Thymus (tissue), 11 donors: Measurements from ENCODE around the gene DIAPH1. TPM values are rescaled to one million over a fixed set of nuclear protein-coding genes. Genes with fewer than 3 reads are reported as not detected.

Experiments used
- DNase-seq, 9 donors: peaks; one replicate each; pipeline ENCODE4 v3.0.0-alpha.2; 2013; ENCODE audit warnings: low spot score in 9 of 9, low read depth in 6 of 9, missing footprints in 1 of 9
- H3K27ac ChIP-seq, 2 donors: one replicate each; pipeline ENCODE4 v1.5.1; 2013; ENCODE audit warnings: control low read depth in 1 of 2, low read depth in 1 of 2, low read length in 1 of 2, mild to moderate bottlenecking in 1 of 2, moderate library complexity in 1 of 2
- H3K27me3 ChIP-seq, 2 donors: one replicate each; pipeline ENCODE4 v1.5.1; 2013; ENCODE audit warnings: low read length in 1 of 2; ENCODE audit not compliant: control insufficient read depth in 2 of 2, insufficient read depth in 1 of 2
- H3K36me3 ChIP-seq, 2 donors: one replicate each; pipeline ENCODE4 v1.5.1; 2013; ENCODE audit warnings: low read length in 1 of 2, mild to moderate bottlenecking in 1 of 2, moderate library complexity in 1 of 2; ENCODE audit not compliant: control insufficient read depth in 2 of 2, insufficient read depth in 2 of 2
- H3K4me1 ChIP-seq, 2 donors: one replicate each; pipeline ENCODE4 v1.5.1; 2013; ENCODE audit warnings: low read length in 2 of 2; ENCODE audit not compliant: control insufficient read depth in 2 of 2, insufficient read depth in 2 of 2
- H3K4me3 ChIP-seq, 2 donors: one replicate each; pipeline ENCODE4 v1.5.1; 2013; ENCODE audit warnings: low read length in 2 of 2, control low read depth in 1 of 2, mild to moderate bottlenecking in 1 of 2
- H3K9me3 ChIP-seq, 2 donors: one replicate each; pipeline ENCODE4 v1.5.1; 2013; ENCODE audit warnings: low read length in 1 of 2, mild to moderate bottlenecking in 1 of 2; ENCODE audit not compliant: control insufficient read depth in 2 of 2, insufficient read depth in 1 of 2
- WGBS: extraction: QIAGEN DNeasy Blood & Tissue Kit; methylation state at CpG from one replicate; pipeline ENCODE4 v1.1.7; 2013; 5-methylcytosine and 5-hydroxymethylcytosine counted together
- polyA plus RNA-seq: library from polyadenylated mRNA; stranded (reverse); fragments of 200-250 nt; gene quantifications from one replicate; pipeline ENCODE4 v1.2.3, GENCODE V29; 2013
- total RNA-seq: library from RNA; stranded (reverse); fragments of 120-200 nt; gene quantifications from one replicate; pipeline ENCODE4 v1.2.4, GENCODE V29; 2013
- donor health status: healthy.

DIAPH1 gene
- total and polyA plus RNA-seq, 2 donors: 28.0 to 80.0 TPM

- Histone ChIP-seq H3K4me3 (no peak overlapping the region), H3K27me3 (no peaks in the 10 kb centered on the region), H3K36me3 (peaks cover 10 to 42% of the 10 kb centered on the region in 2 donors), H3K27ac (no peak overlapping the region), H3K4me1 (peaks cover 0 to 3% of the 10 kb centered on the region in 2 donors), H3K9me3 (no peaks in the 10 kb centered on the region)
- DNase-seq: no peak
- 87% methylated on average over 2 of the region's 2 CpGs for WGBS
Observed at GRCh38 chr5:141590127-141590526, 28.7 kb downstream of the DIAPH1 start.

GRCh38 chr5:141586246-141586645 is 32.6 kb downstream of the DIAPH1 start:
- no peaks in the 10 kb centered on the region for H3K9me3 ChIP-seq
- H3K4me1 ChIP-seq: no peaks in the 10 kb centered on the region
- WGBS: 97% methylated on average over 1 of the region's 1 CpG
- no peak overlapping the region for H3K4me3 ChIP-seq
- H3K27me3 ChIP-seq: no peaks in the 10 kb centered on the region
- H3K27ac ChIP-seq: no peak overlapping the region
- DNase-seq: no peak
- H3K36me3 ChIP-seq: peaks cover 22 to 67% of the 10 kb centered on the region in 2 donors

- Histone ChIP-seq H3K36me3 (peaks cover 27 to 71% of the 10 kb centered on the region in 2 donors), H3K4me1 (no peaks in the 10 kb centered on the region), H3K9me3 (no peaks in the 10 kb centered on the region), H3K4me3 (no peak overlapping the region), H3K27ac (no peak overlapping the region), H3K27me3 (no peaks in the 10 kb centered on the region)
- 88% methylated on average over 6 of the region's 6 CpGs for WGBS
- no peak for DNase-seq
Observed at GRCh38 chr5:141585594-141585993, 33.2 kb downstream of the DIAPH1 start.

GRCh38 chr5:141574122-141574510 is 44.7 kb downstream of the DIAPH1 start:
- H3K36me3 ChIP-seq: peaks cover 42 to 83% of the 10 kb centered on the region in 2 donors
- 97% methylated on average over 2 of the region's 2 CpGs for WGBS
- DNase-seq: no peak

GRCh38 chr5:141573489-141574121 is 45.2 kb downstream of the DIAPH1 start:
- DNase-seq: no peak
- 97% methylated on average over 4 of the region's 4 CpGs for WGBS

More at GRCh38 chr5:141574122-141574510, 44.7 kb downstream of the DIAPH1 start:
- no peaks in the 10 kb centered on the region for H3K4me1 ChIP-seq
- no peak overlapping the region for H3K27ac ChIP-seq
- no peaks in the 10 kb centered on the region for H3K27me3 ChIP-seq
- no peak overlapping the region for H3K4me3 ChIP-seq
- H3K9me3 ChIP-seq: no peaks in the 10 kb centered on the region

GRCh38 chr5:141570655-141571054 is 48.1 kb downstream of the DIAPH1 start:
- no peak overlapping the region for H3K4me3 ChIP-seq
- no peak overlapping the region for H3K27ac ChIP-seq
- no peaks in the 10 kb centered on the region for H3K4me1 ChIP-seq
- H3K9me3 ChIP-seq: no peaks in the 10 kb centered on the region
- no peak for DNase-seq
- no peaks in the 10 kb centered on the region for H3K27me3 ChIP-seq
- peaks cover 23 to 65% of the 10 kb centered on the region in 2 donors for H3K36me3 ChIP-seq

More at GRCh38 chr5:141573489-141574121, 45.2 kb downstream of the DIAPH1 start:
- H3K4me3 ChIP-seq: no peak overlapping the region
- no peaks in the 10 kb centered on the region for H3K4me1 ChIP-seq
- peaks cover 39 to 77% of the 10 kb centered on the region in 2 donors for H3K36me3 ChIP-seq
- no peak overlapping the region for H3K27ac ChIP-seq
- no peaks in the 10 kb centered on the region for H3K27me3 ChIP-seq
- H3K9me3 ChIP-seq: no peaks in the 10 kb centered on the region

- no peaks in the 10 kb centered on the region for H3K27me3 ChIP-seq
- H3K4me1 ChIP-seq: no peaks in the 10 kb centered on the region
- H3K36me3 ChIP-seq: peaks cover 10 to 59% of the 10 kb centered on the region in 2 donors
- no peak overlapping the region for H3K4me3 ChIP-seq
- peak in 2 of 9 donors; percentile 15 to 34 for DNase-seq
- no peak overlapping the region for H3K27ac ChIP-seq
- no peaks in the 10 kb centered on the region for H3K9me3 ChIP-seq
- 59% methylated on average over 2 of the region's 2 CpGs for WGBS
Observed at GRCh38 chr5:141567513-141568117, 51.2 kb downstream of the DIAPH1 start.

- Histone ChIP-seq H3K27me3 (no peaks in the 10 kb centered on the region), H3K27ac (no peak overlapping the region), H3K4me1 (no peaks in the 10 kb centered on the region), H3K36me3 (peaks cover 5 to 51% of the 10 kb centered on the region in 2 donors), H3K4me3 (no peak overlapping the region), H3K9me3 (no peaks in the 10 kb centered on the region)
- DNase-seq: no peak
- 97% methylated on average over 8 of the region's 8 CpGs for WGBS
Observed at GRCh38 chr5:141565826-141566570, 52.8 kb downstream of the DIAPH1 start.

- DNase-seq: peak; percentile 49 to 93 (median 83)
- Histone ChIP-seq H3K9me3 (no peaks in the 10 kb centered on the region), H3K4me1 (no peaks in the 10 kb centered on the region), H3K4me3 (no peak overlapping the region), H3K27ac (peak overlapping the region; percentile 20 to 33), H3K36me3 (peaks cover 3 to 53% of the 10 kb centered on the region in 2 donors), H3K27me3 (no peaks in the 10 kb centered on the region)
- WGBS: 46% methylated on average over 5 of the region's 5 CpGs
Observed at GRCh38 chr5:141564216-141564692, 54.5 kb downstream of the DIAPH1 start.
